ENCODE data around the gene TSPAN31. TPM values are rescaled to one million over a fixed set of nuclear protein-coding genes. Genes with fewer than 3 reads are reported as not detected.
A peak's percentile ranks its signal among the peaks of the same experiment; 100 is the strongest.

Gene TSPAN31
- total and polyA plus RNA-seq, 4 donors: 27.4 to 40.6 (median 34.5) TPM

- intact Hi-C loops (cut with DNase I): no loop called here
- Histone ChIP-seq H3K36me3 (ENCODE audit: control insufficient read depth in 1 of 2, insufficient read depth in 2 of 2, low read length in 1 of 2) (no peaks in the 10 kb centered on the region), H3K27ac (ENCODE audit: low read depth in 1 of 2, low read length in 2 of 2) (no peak overlapping the region), H3K4me3 (ENCODE audit: low read length in 2 of 2) (no peak overlapping the region), H3K27me3 (ENCODE audit: control insufficient read depth in 1 of 2, insufficient read depth in 2 of 2, low read length in 1 of 2) (no peaks in the 10 kb centered on the region), H3K9me3 (ENCODE audit: control insufficient read depth, low read length) (no peaks in the 10 kb centered on the region), H3K4me1 (ENCODE audit: control insufficient read depth in 1 of 2, insufficient read depth in 2 of 2, low read length in 2 of 2) (no peaks in the 10 kb centered on the region)
- no peak for ATAC-seq (ENCODE audit: low FRiP score)
- 79 to 84% methylated on average over 11 of the region's 11 CpGs for WGBS, 2 donors
- DNase-seq: no peak
Observed at GRCh38 chr12:57732726-57733593, 11.9 kb upstream of the TSPAN31 start.

GRCh38 chr12:57733928-57734327, 10.9 kb upstream of the TSPAN31 start:
- Histone ChIP-seq H3K4me3 (ENCODE audit: low read length in 2 of 2) (no peak overlapping the region), H3K9me3 (ENCODE audit: control insufficient read depth, low read length) (no peaks in the 10 kb centered on the region), H3K36me3 (ENCODE audit: control insufficient read depth in 1 of 2, insufficient read depth in 2 of 2, low read length in 1 of 2) (no peaks in the 10 kb centered on the region), H3K4me1 (ENCODE audit: control insufficient read depth in 1 of 2, insufficient read depth in 2 of 2, low read length in 2 of 2) (no peaks in the 10 kb centered on the region), H3K27me3 (ENCODE audit: control insufficient read depth in 1 of 2, insufficient read depth in 2 of 2, low read length in 1 of 2) (no peaks in the 10 kb centered on the region), H3K27ac (ENCODE audit: low read depth in 1 of 2, low read length in 2 of 2) (no peak overlapping the region)
- DNase-seq (no peak), ATAC-seq (ENCODE audit: low FRiP score) (no peak)
- intact Hi-C loops (cut with DNase I): no loop called here
- WGBS, 2 donors: 64 to 74% methylated on average over 6 of the region's 6 CpGs

GRCh38 chr12:57734591-57734990, 10.2 kb upstream of the TSPAN31 start:
- DNase-seq: no peak
- H3K9me3 ChIP-seq (ENCODE audit: control insufficient read depth, low read length): no peaks in the 10 kb centered on the region
- no peaks in the 10 kb centered on the region for H3K4me1 ChIP-seq (ENCODE audit: control insufficient read depth in 1 of 2, insufficient read depth in 2 of 2, low read length in 2 of 2)
- no peak overlapping the region for H3K4me3 ChIP-seq (ENCODE audit: low read length in 2 of 2)
- intact Hi-C loops (cut with DNase I): no loop called here
- no peak overlapping the region for H3K27ac ChIP-seq (ENCODE audit: low read depth in 1 of 2, low read length in 2 of 2)
- whole genome bisulfite sequencing, 2 donors: 76 to 89% methylated on average over 4 of the region's 4 CpGs
- no peaks in the 10 kb centered on the region for H3K27me3 ChIP-seq (ENCODE audit: control insufficient read depth in 1 of 2, insufficient read depth in 2 of 2, low read length in 1 of 2)
- ATAC-seq (ENCODE audit: low FRiP score): no peak
- H3K36me3 ChIP-seq (ENCODE audit: control insufficient read depth in 1 of 2, insufficient read depth in 2 of 2, low read length in 1 of 2): no peaks in the 10 kb centered on the region

- intact Hi-C loops (cut with DNase I): no loop called here
- ATAC-seq (ENCODE audit: low FRiP score) (no peak), DNase-seq (no peak)
- H3K27me3 ChIP-seq (ENCODE audit: control insufficient read depth in 1 of 2, insufficient read depth in 2 of 2, low read length in 1 of 2): no peaks in the 10 kb centered on the region
- no peak overlapping the region for H3K4me3 ChIP-seq (ENCODE audit: low read length in 2 of 2)
- H3K36me3 ChIP-seq (ENCODE audit: control insufficient read depth in 1 of 2, insufficient read depth in 2 of 2, low read length in 1 of 2): no peaks in the 10 kb centered on the region
- no peaks in the 10 kb centered on the region for H3K9me3 ChIP-seq (ENCODE audit: control insufficient read depth, low read length)
- no peak overlapping the region for H3K27ac ChIP-seq (ENCODE audit: low read depth in 1 of 2, low read length in 2 of 2)
- WGBS, 2 donors: 13 to 14% methylated on average over 8 of the region's 8 CpGs
- H3K4me1 ChIP-seq (ENCODE audit: control insufficient read depth in 1 of 2, insufficient read depth in 2 of 2, low read length in 2 of 2): no peaks in the 10 kb centered on the region
Observed at GRCh38 chr12:57735198-57735855, 9.5 kb upstream of the TSPAN31 start.

- Histone ChIP-seq H3K4me3 (ENCODE audit: low read length in 2 of 2) (no peak overlapping the region), H3K9me3 (ENCODE audit: control insufficient read depth, low read length) (no peaks in the 10 kb centered on the region), H3K27me3 (ENCODE audit: control insufficient read depth in 1 of 2, insufficient read depth in 2 of 2, low read length in 1 of 2) (no peaks in the 10 kb centered on the region), H3K4me1 (ENCODE audit: control insufficient read depth in 1 of 2, insufficient read depth in 2 of 2, low read length in 2 of 2) (no peaks in the 10 kb centered on the region), H3K36me3 (ENCODE audit: control insufficient read depth in 1 of 2, insufficient read depth in 2 of 2, low read length in 1 of 2) (no peaks in the 10 kb centered on the region), H3K27ac (ENCODE audit: low read depth in 1 of 2, low read length in 2 of 2) (no peak overlapping the region)
- intact Hi-C loops (cut with DNase I): no loop called here
- DNase-seq: no peak
- no peak for ATAC-seq (ENCODE audit: low FRiP score)
- 6 to 8% methylated on average over 48 to 49 of the region's 49 CpGs for WGBS, 2 donors
Observed at GRCh38 chr12:57735952-57736740, 8.7 kb upstream of the TSPAN31 start.

GRCh38 chr12:57736741-57737466, 7.9 kb upstream of the TSPAN31 start:
- Histone ChIP-seq H3K27me3 (ENCODE audit: control insufficient read depth in 1 of 2, insufficient read depth in 2 of 2, low read length in 1 of 2) (no peaks in the 10 kb centered on the region), H3K4me1 (ENCODE audit: control insufficient read depth in 1 of 2, insufficient read depth in 2 of 2, low read length in 2 of 2) (no peaks in the 10 kb centered on the region), H3K36me3 (ENCODE audit: control insufficient read depth in 1 of 2, insufficient read depth in 2 of 2, low read length in 1 of 2) (no peaks in the 10 kb centered on the region), H3K9me3 (ENCODE audit: control insufficient read depth, low read length) (no peaks in the 10 kb centered on the region), H3K4me3 (ENCODE audit: low read length in 2 of 2) (no peak overlapping the region), H3K27ac (ENCODE audit: low read depth in 1 of 2, low read length in 2 of 2) (no peak overlapping the region)
- DNase-seq (no peak), ATAC-seq (ENCODE audit: low FRiP score) (no peak)
- WGBS, 2 donors: 4 to 9% methylated on average over 28 to 31 of the region's 31 CpGs
- intact Hi-C loops (cut with DNase I): no loop called here

GRCh38 chr12:57737467-57738460, 7.1 kb upstream of the TSPAN31 start:
- intact Hi-C loops (cut with DNase I): no loop called here
- H3K9me3 ChIP-seq (ENCODE audit: control insufficient read depth, low read length): no peaks in the 10 kb centered on the region
- H3K27me3 ChIP-seq (ENCODE audit: control insufficient read depth in 1 of 2, insufficient read depth in 2 of 2, low read length in 1 of 2): no peaks in the 10 kb centered on the region
- H3K36me3 ChIP-seq (ENCODE audit: control insufficient read depth in 1 of 2, insufficient read depth in 2 of 2, low read length in 1 of 2): no peaks in the 10 kb centered on the region
- H3K4me1 ChIP-seq (ENCODE audit: control insufficient read depth in 1 of 2, insufficient read depth in 2 of 2, low read length in 2 of 2): no peaks in the 10 kb centered on the region
- no peak for DNase-seq
- peak overlapping the region; percentile 21 to 41 for H3K4me3 ChIP-seq (ENCODE audit: low read length in 2 of 2)
- WGBS, 2 donors: 3 to 6% methylated on average over 56 to 110 of the region's 110 CpGs
- ATAC-seq (ENCODE audit: low FRiP score): no peak
- no peak overlapping the region for H3K27ac ChIP-seq (ENCODE audit: low read depth in 1 of 2, low read length in 2 of 2)
